Fibroblast of lung (primary cell): ENCODE results near the gene ZC3H12C.

ENCODE experiments used
- EZH2 ChIP-seq: IDR thresholded peaks from 2 replicates; pipeline ENCODE4 v1.5.1; 2012; ENCODE audit warnings: low read length, control low read depth, mild to moderate bottlenecking; ENCODE audit errors: missing control alignments
- TF ChIP-seq, protein P1 (sequence below), 2 donors: IDR thresholded peaks in 1 of 2; conservative IDR thresholded peaks in 1 of 2; 1 replicate in 1 of 2; 2 replicates in 1 of 2; pipeline ENCODE4 v1.5.1; 2011 to 2012; ENCODE audit warnings: low read length in 2 of 2, control low read depth in 1 of 2, inconsistent platforms in 1 of 2, low read depth in 1 of 2, mild to moderate bottlenecking in 1 of 2

DNA sequence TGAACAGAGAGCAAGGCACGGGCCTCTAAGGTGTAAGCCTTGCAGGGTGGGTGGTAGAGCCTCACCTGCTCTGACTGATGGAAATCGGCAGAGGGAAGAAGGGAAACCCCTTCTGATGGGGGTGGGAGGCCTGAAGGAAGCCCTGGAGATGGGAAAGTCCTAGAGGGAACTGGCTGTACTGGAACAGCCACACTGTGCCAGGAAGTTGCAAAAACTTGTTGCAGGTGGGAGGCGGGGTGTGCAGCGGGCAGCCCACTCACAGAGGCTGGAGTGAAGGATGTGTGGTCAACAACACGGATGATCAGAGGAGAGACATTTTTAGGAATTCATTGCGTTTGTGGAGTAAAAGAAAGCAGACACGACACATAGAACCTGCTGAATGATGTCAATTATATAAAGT lies 91.3 kb downstream of the ZC3H12C start:
- TF ChIP-seq, protein P1, sequence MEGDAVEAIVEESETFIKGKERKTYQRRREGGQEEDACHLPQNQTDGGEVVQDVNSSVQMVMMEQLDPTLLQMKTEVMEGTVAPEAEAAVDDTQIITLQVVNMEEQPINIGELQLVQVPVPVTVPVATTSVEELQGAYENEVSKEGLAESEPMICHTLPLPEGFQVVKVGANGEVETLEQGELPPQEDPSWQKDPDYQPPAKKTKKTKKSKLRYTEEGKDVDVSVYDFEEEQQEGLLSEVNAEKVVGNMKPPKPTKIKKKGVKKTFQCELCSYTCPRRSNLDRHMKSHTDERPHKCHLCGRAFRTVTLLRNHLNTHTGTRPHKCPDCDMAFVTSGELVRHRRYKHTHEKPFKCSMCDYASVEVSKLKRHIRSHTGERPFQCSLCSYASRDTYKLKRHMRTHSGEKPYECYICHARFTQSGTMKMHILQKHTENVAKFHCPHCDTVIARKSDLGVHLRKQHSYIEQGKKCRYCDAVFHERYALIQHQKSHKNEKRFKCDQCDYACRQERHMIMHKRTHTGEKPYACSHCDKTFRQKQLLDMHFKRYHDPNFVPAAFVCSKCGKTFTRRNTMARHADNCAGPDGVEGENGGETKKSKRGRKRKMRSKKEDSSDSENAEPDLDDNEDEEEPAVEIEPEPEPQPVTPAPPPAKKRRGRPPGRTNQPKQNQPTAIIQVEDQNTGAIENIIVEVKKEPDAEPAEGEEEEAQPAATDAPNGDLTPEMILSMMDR (conservative IDR thresholded peaks at IDR 0.05 in 1 of 2, IDR thresholded peaks at IDR 0.05 in 1 of 2; ENCODE audit: low read depth in 1 of 2, low read length in 2 of 2) = no peak
- no peak for TF ChIP-seq EZH2
